HepG2 (cell line): ENCODE data around the gene ADARB1. TPM values are rescaled to one million over a fixed set of nuclear protein-coding genes. Genes with fewer than 3 reads are reported as not detected.

Source experiments
- ATAC-seq: fragments of 200-7000 bp; cut with Tn5 transposase; 3 replicates; pipeline ENCODE4 v1.9.1; 2020; ENCODE audit warnings: mild to moderate bottlenecking, moderate library complexity
- BruUV-seq: library from RNA; stranded (reverse); fragments of 400-500 nt; replicated peaks from 2 replicates; lab custom pipeline; 2021; lab: Mats Ljungman, UMichigan
- CTCF ChIA-PET: fragments of 300-600 bp; formaldehyde crosslinking; extraction: SDS; loops from one replicate; lab custom pipeline; 2021; ENCODE audit warnings: low total read pairs, inconsistent platforms, low intra/inter-chr PET ratio; lab: Yijun Ruan, JAX
- POLR2A ChIA-PET: fragments of 350-600 bp; sonication (Branson Sonifier 250); formaldehyde crosslinking; loops from one replicate; lab custom pipeline; 2020; ENCODE audit warnings: antibody characterized with exemption, inconsistent platforms; lab: Yijun Ruan, JAX
- DNase-seq: peaks from one replicate; pipeline ENCODE4 v3.0.0-alpha.2; 2015; ENCODE audit warnings: low spot score
- FAIRE-seq: peaks from 3 replicates; lab custom pipeline; 2011; peaks lifted over from hg19 to GRCh38; lab: Jason Lieb, UNC
- H2AFZ ChIP-seq: one replicate; pipeline ENCODE4 v1.6.1; 2011; ENCODE audit warnings: low read length, inconsistent platforms
- H3K27ac ChIP-seq: fragments of 300-600 bp; 3 replicates; pipeline ENCODE4 v1.8.0; 2011; ENCODE audit warnings: mixed run types, mild to moderate bottlenecking, mixed read lengths, low read length, inconsistent platforms; ENCODE audit not compliant: insufficient read depth; ENCODE audit errors: extremely low read length
- H3K27me3 ChIP-seq, 2 experiments: fragments of 200-600 bp in 1 of 2; 2 replicates in 1 of 2; 3 replicates in 1 of 2; pipeline versions ENCODE4 v1.6.0 to v1.8.0; 2011; ENCODE audit warnings: low read length in 2 of 2, mild to moderate bottlenecking in 2 of 2, moderate library complexity in 2 of 2, inconsistent platforms in 1 of 2; ENCODE audit not compliant: insufficient read depth in 2 of 2, control insufficient read depth in 1 of 2
- H3K36me3 ChIP-seq, 2 experiments: fragments of 200-600 bp in 1 of 2; replicated peaks in 1 of 2; 2 replicates in 1 of 2; 3 replicates in 1 of 2; pipeline versions ENCODE4 v1.5.1 to v1.8.0; 2011; ENCODE audit warnings: low read length in 2 of 2, inconsistent platforms in 1 of 2; ENCODE audit not compliant: insufficient read depth in 2 of 2, control insufficient read depth in 1 of 2
- H3K4me1 ChIP-seq: 2 replicates; pipeline ENCODE4 v1.5.1; 2012; ENCODE audit warnings: low read length, inconsistent platforms; ENCODE audit not compliant: insufficient read depth
- H3K4me2 ChIP-seq: 2 replicates; pipeline ENCODE4 v1.6.0; 2011; ENCODE audit warnings: low read depth, low read length, inconsistent platforms
- H3K4me3 ChIP-seq, 3 experiments: fragments of 200-600 bp in 1 of 3; sonication (generic), shearing (Covaris generic) in 1 of 3; replicated peaks in 1 of 3; 2 replicates each; pipeline ENCODE4 v1.5.1; 2011 to 2016; ENCODE audit warnings: low read length in 3 of 3, inconsistent platforms in 2 of 3, low read depth in 2 of 3, mild to moderate bottlenecking in 2 of 3, control low read depth in 1 of 3, mixed read lengths in 1 of 3; ENCODE audit not compliant: insufficient read depth in 1 of 3
- H3K79me2 ChIP-seq: one replicate; pipeline ENCODE4 v1.6.1; 2011; ENCODE audit warnings: low read length, inconsistent platforms; ENCODE audit not compliant: insufficient read depth
- H3K9ac ChIP-seq: 2 replicates; pipeline ENCODE4 v1.6.0; 2011; ENCODE audit warnings: mild to moderate bottlenecking, low read depth, low read length, inconsistent platforms; ENCODE audit not compliant: insufficient read depth
- H3K9me3 ChIP-seq: 2 replicates; pipeline ENCODE4 v1.5.1; 2012; ENCODE audit warnings: mild to moderate bottlenecking, low read length
- H4K20me1 ChIP-seq: 2 replicates; pipeline ENCODE4 v1.6.0; 2011; ENCODE audit warnings: inconsistent platforms, mild to moderate bottlenecking, low read length, moderate library complexity; ENCODE audit not compliant: insufficient read depth
- BATF2 ChIP-seq: sonication (generic); formaldehyde crosslinking; IDR thresholded peaks from 2 replicates; pipeline ENCODE4 v1.8.0; 2022; ENCODE audit warnings: mild to moderate bottlenecking, missing genetic modification reagents, moderate library complexity
- CEBPB ChIP-seq: IDR thresholded peaks from 2 replicates; pipeline ENCODE4 v1.6.1; 2011; ENCODE audit warnings: low read depth, low read length, improper control_type of control experiment, borderline replicate concordance
- E2F1 ChIP-seq: sonication (generic); formaldehyde crosslinking; IDR thresholded peaks from 2 replicates; pipeline ENCODE4 v1.5.0; 2020; ENCODE audit warnings: missing genetic modification reagents
- HDAC1 ChIP-seq: sonication (generic); formaldehyde crosslinking; IDR thresholded peaks from 2 replicates; pipeline ENCODE4 v1.5.1; 2020; ENCODE audit warnings: mild to moderate bottlenecking, missing genetic modification reagents
- HOXA3 ChIP-seq: sonication (generic); formaldehyde crosslinking; IDR thresholded peaks from 2 replicates; pipeline ENCODE4 v1.5.0; 2020; ENCODE audit warnings: missing genetic modification reagents
- ISL2 ChIP-seq: sonication (generic); formaldehyde crosslinking; IDR thresholded peaks from 2 replicates; pipeline ENCODE4 v1.5.0; 2020; ENCODE audit warnings: missing genetic modification reagents
- MXD3 ChIP-seq: IDR thresholded peaks from 2 replicates; pipeline ENCODE4 v1.6.1; 2016; ENCODE audit warnings: mild to moderate bottlenecking, missing biosample characterization, missing genetic modification reagents
- POLR2AphosphoS5 ChIP-seq: IDR thresholded peaks from 2 replicates; pipeline ENCODE4 v1.6.1; 2012; ENCODE audit warnings: low read depth, low read length
- RFXANK ChIP-seq: IDR thresholded peaks from 2 replicates; pipeline ENCODE4 v1.6.1; 2016
- SOX6 ChIP-seq, 2 experiments: fragments of 450-650 bp in 1 of 2; sonication (generic) in 1 of 2; formaldehyde crosslinking in 1 of 2; IDR thresholded peaks; 2 replicates each; pipeline versions ENCODE4 v1.4.0 to v1.6.1; 2017 to 2020; ENCODE audit warnings: antibody characterized with exemption in 1 of 2, mild to moderate bottlenecking in 1 of 2, missing genetic modification reagents in 1 of 2
- TERF1 ChIP-seq: sonication (generic); formaldehyde crosslinking; IDR thresholded peaks from 2 replicates; pipeline ENCODE4 v1.8.0; 2022; ENCODE audit warnings: mild to moderate bottlenecking, missing genetic modification reagents, moderate library complexity
- TRAFD1 ChIP-seq: sonication (generic); formaldehyde crosslinking; IDR thresholded peaks from 2 replicates; pipeline ENCODE4 v1.5.1; 2020; ENCODE audit warnings: missing genetic modification reagents, mild to moderate bottlenecking, borderline replicate concordance
- YEATS2 ChIP-seq: sonication (generic); formaldehyde crosslinking; IDR thresholded peaks from 2 replicates; pipeline ENCODE4 v1.4.0; 2020; ENCODE audit warnings: missing genetic modification reagents, borderline replicate concordance
- ZNF24 ChIP-seq: fragments of 450-650 bp; IDR thresholded peaks from 2 replicates; pipeline ENCODE4 v1.6.1; 2017; ENCODE audit warnings: antibody characterized with exemption, mild to moderate bottlenecking
- ZNF256 ChIP-seq: sonication (generic); formaldehyde crosslinking; conservative IDR thresholded peaks from 2 replicates; pipeline ENCODE4 v1.4.0; 2020; ENCODE audit warnings: missing genetic modification reagents
- ZNF263 ChIP-seq: sonication (generic); formaldehyde crosslinking; IDR thresholded peaks from 2 replicates; pipeline ENCODE4 v1.4.0; 2020; ENCODE audit warnings: missing genetic modification reagents
- ZNF430 ChIP-seq: sonication (generic); formaldehyde crosslinking; IDR thresholded peaks from 2 replicates; pipeline ENCODE4 v1.9.0; 2021; ENCODE audit warnings: mild to moderate bottlenecking, missing genetic modification reagents
- ZNF710 ChIP-seq: sonication (generic); formaldehyde crosslinking; IDR thresholded peaks from 2 replicates; pipeline ENCODE4 v1.5.0; 2020; ENCODE audit warnings: mild to moderate bottlenecking, missing genetic modification reagents, borderline replicate concordance
- ZNF740 ChIP-seq: sonication (generic); formaldehyde crosslinking; IDR thresholded peaks from 2 replicates; pipeline ENCODE4 v1.4.0; 2020; ENCODE audit warnings: missing genetic modification reagents
- WGBS: methylation state at CpG from one replicate; pipeline ENCODE4 v1.1.6; 2017; ENCODE audit warnings: low lambda C conversion rate; 5-methylcytosine and 5-hydroxymethylcytosine counted together
- in situ Hi-C: cut with HindIII; loops from 2 replicates; pipeline ENCODE4 v1.10.0; 2017; ENCODE audit warnings: low pct_unique_long_range_greater_than_20kb; ENCODE audit not compliant: extremely low pct_ligation_motif_present
- intact Hi-C: fragments of 100-400 bp; cut with micrococcal nuclease; formaldehyde crosslinking; loops from one replicate; pipeline ENCODE4 v1.10.0; 2022; ENCODE audit not compliant: unreplicated experiment
- polyA plus RNA-seq, 8 experiments: library from polyadenylated mRNA; depleted of rRNA in 3 of 8; stranded (reverse) in 7 of 8; unstranded in 1 of 8; fragments of >200 nt; fragmentation: Illumina TruSeq in 4 of 8; extraction: Trizol in 4 of 8; gene quantifications; 2 replicates each; pipeline versions ENCODE4 v1.2.1 to v1.2.3, GENCODE V29; 2011 to 2016; ENCODE audit warnings: low read depth in 4 of 8, missing spikeins in 1 of 8, mixed read lengths in 1 of 8; ENCODE audit not compliant: insufficient read depth in 1 of 8
- total RNA-seq, 5 experiments: library from RNA; depleted of rRNA; stranded (reverse); fragments of >200 nt; fragmentation: Illumina TruSeq; extraction: Trizol; gene quantifications; 2 replicates each; pipeline ENCODE4 v1.2.3, GENCODE V29; 2016; ENCODE audit warnings: low read depth in 1 of 5

Gene ADARB1
- total and polyA plus RNA-seq, 2 of the 13 experiments (the other 11 are each of a cell fraction or from before 2014, with no cell fraction given) = 6.6 to 10.0 TPM

- Histone ChIP-seq H3K27me3 (no peaks in the 10 kb centered on the region), H3K79me2 (no peaks in the 10 kb centered on the region), H2AFZ (no peak overlapping the region), H3K27ac (no peak overlapping the region), H3K4me3 (no peak overlapping the region), H3K9ac (no peak overlapping the region), H4K20me1 (no peaks in the 10 kb centered on the region), H3K4me2 (no peak overlapping the region), H3K9me3 (no peaks in the 10 kb centered on the region), H3K36me3 (no peaks in the 10 kb centered on the region), H3K4me1 (no peaks in the 10 kb centered on the region)
- intact Hi-C loops = no loop called here
- ChIA-PET POLR2A (no interaction called here), CTCF (no interaction called here)
- WGBS = 91% methylated on average over 3 of the region's 5 CpGs
- FAIRE-seq (no peak), ATAC-seq (no peak), DNase-seq (no peak)
- in situ Hi-C loops = no loop called here
- no TSS peak for BruUV-seq
- TF ChIP-seq MXD3 (CRISPR knock-in tag) (no peak), ZNF740 (CRISPR knock-in tag) (no peak), ZNF263 (CRISPR knock-in tag) (no peak), RFXANK (CRISPR knock-in tag) (no peak), SOX6 (IDR thresholded peaks at IDR 0.05) (no peak), SOX6 (CRISPR knock-in tag; IDR thresholded peaks at IDR 0.05) (no peak), ZNF430 (CRISPR knock-in tag) (no peak), HOXA3 (CRISPR knock-in tag) (no peak), CEBPB (no peak), HDAC1 (no peak), POLR2AphosphoS5 (no peak), ZNF24 (no peak), TRAFD1 (CRISPR knock-in tag) (no peak), BATF2 (CRISPR knock-in tag) (no peak), E2F1 (CRISPR knock-in tag) (no peak), ISL2 (CRISPR knock-in tag) (no peak), YEATS2 (no peak), ZNF710 (CRISPR knock-in tag) (no peak), TERF1 (no peak), ZNF256 (CRISPR knock-in tag) (no peak)
Observed at GRCh38 chr21:45162809-45163208, 88.4 kb downstream of the ADARB1 start.
